ENCODE results near the gene SHISA3.

SHISA3 gene

GRCh38 chr4:42436928-42437565, 39.8 kb downstream of the SHISA3 start:
- no peak for DNase-seq
- Histone ChIP-seq H2AFZ (ENCODE audit: insufficient read depth, low read length, poor library complexity) (no peak overlapping the region), H3K79me1 (ENCODE audit: low read length) (no peaks in the 10 kb centered on the region), H3K4me3 (ENCODE audit: low read depth, low read length) (no peak overlapping the region), H3K79me2 (ENCODE audit: control insufficient read depth, insufficient read depth, low read length, poor library complexity) (no peaks in the 10 kb centered on the region), H3K36me3 (ENCODE audit: control insufficient read depth in 1 of 2, insufficient read depth in 2 of 2, low read length in 2 of 2) (no peaks in the 10 kb centered on the region), H2BK12ac (ENCODE audit: low read length) (no peak overlapping the region), H3K27ac (ENCODE audit: low read depth, low read length) (no peak overlapping the region), H3K18ac (ENCODE audit: low read length) (no peak overlapping the region), H3K4ac (ENCODE audit: low read depth, low read length) (no peak overlapping the region), H2BK5ac (ENCODE audit: low read depth, low read length, poor library complexity) (no peak overlapping the region), H3K4me2 (ENCODE audit: low read length) (no peak overlapping the region), H3K9me3 (ENCODE audit: insufficient read depth, low read depth, low read length) (peaks cover 1% of the 10 kb centered on the region), H3K9ac (ENCODE audit: low read length) (no peak overlapping the region), H3K23ac (ENCODE audit: low read length) (no peak overlapping the region), H3K4me1 (ENCODE audit: control insufficient read depth in 1 of 2, insufficient read depth in 2 of 2, low read length in 2 of 2) (no peaks in the 10 kb centered on the region), H4K12ac (ENCODE audit: low read depth, low read length) (no peak overlapping the region), H3K27me3 (ENCODE audit: insufficient read depth, low read length) (no peaks in the 10 kb centered on the region), H3K14ac (ENCODE audit: low read length) (no peak overlapping the region), H2AK5ac (ENCODE audit: low read length) (no peak overlapping the region), H2BK120ac (ENCODE audit: insufficient read depth, low read length, poor library complexity) (no peak overlapping the region), H4K8ac (ENCODE audit: low read depth, low read length) (no peak overlapping the region), H4K91ac (ENCODE audit: low read depth, low read length) (no peak overlapping the region)
- WGBS (ENCODE audit: extremely low coverage, insufficient coverage, insufficient read length): no CpG with 5 or more reads among the region's 7 CpGs

- no peak overlapping the region for H2BK5ac ChIP-seq (ENCODE audit: low read depth, low read length, poor library complexity)
- no peaks in the 10 kb centered on the region for H3K36me3 ChIP-seq (ENCODE audit: control insufficient read depth in 1 of 2, insufficient read depth in 2 of 2, low read length in 2 of 2)
- no CpG with 5 or more reads among the region's 4 CpGs for WGBS (ENCODE audit: extremely low coverage, insufficient coverage, insufficient read length)
- no peak overlapping the region for H2AK5ac ChIP-seq (ENCODE audit: low read length)
- H3K9ac ChIP-seq (ENCODE audit: low read length): no peak overlapping the region
- no peak overlapping the region for H3K4ac ChIP-seq (ENCODE audit: low read depth, low read length)
- no peak overlapping the region for H3K4me2 ChIP-seq (ENCODE audit: low read length)
- no peak overlapping the region for H3K23ac ChIP-seq (ENCODE audit: low read length)
- H3K27me3 ChIP-seq (ENCODE audit: insufficient read depth, low read length): no peaks in the 10 kb centered on the region
- H3K14ac ChIP-seq (ENCODE audit: low read length): no peak overlapping the region
- DNase-seq: no peak
- no peaks in the 10 kb centered on the region for H3K4me1 ChIP-seq (ENCODE audit: control insufficient read depth in 1 of 2, insufficient read depth in 2 of 2, low read length in 2 of 2)
- no peak overlapping the region for H2BK120ac ChIP-seq (ENCODE audit: insufficient read depth, low read length, poor library complexity)
- H3K4me3 ChIP-seq (ENCODE audit: low read depth, low read length): no peak overlapping the region
- no peak overlapping the region for H3K27ac ChIP-seq (ENCODE audit: low read depth, low read length)
- H3K9me3 ChIP-seq (ENCODE audit: insufficient read depth, low read depth, low read length): peaks cover 1% of the 10 kb centered on the region
- H4K12ac ChIP-seq (ENCODE audit: low read depth, low read length): no peak overlapping the region
- H3K79me2 ChIP-seq (ENCODE audit: control insufficient read depth, insufficient read depth, low read length, poor library complexity): no peaks in the 10 kb centered on the region
- H3K79me1 ChIP-seq (ENCODE audit: low read length): no peaks in the 10 kb centered on the region
- no peak overlapping the region for H4K8ac ChIP-seq (ENCODE audit: low read depth, low read length)
- H2BK12ac ChIP-seq (ENCODE audit: low read length): no peak overlapping the region
- no peak overlapping the region for H4K91ac ChIP-seq (ENCODE audit: low read depth, low read length)
- H3K18ac ChIP-seq (ENCODE audit: low read length): no peak overlapping the region
- H2AFZ ChIP-seq (ENCODE audit: insufficient read depth, low read length, poor library complexity): no peak overlapping the region
Observed at GRCh38 chr4:42440083-42440482, 42.8 kb downstream of the SHISA3 start.

- Histone ChIP-seq H3K23ac (ENCODE audit: low read length) (no peak overlapping the region), H3K4me3 (ENCODE audit: low read depth, low read length) (no peak overlapping the region), H3K79me2 (ENCODE audit: control insufficient read depth, insufficient read depth, low read length, poor library complexity) (no peaks in the 10 kb centered on the region), H4K8ac (ENCODE audit: low read depth, low read length) (no peak overlapping the region), H3K9me3 (ENCODE audit: insufficient read depth, low read depth, low read length) (no peaks in the 10 kb centered on the region), H2BK12ac (ENCODE audit: low read length) (no peak overlapping the region), H3K27ac (ENCODE audit: low read depth, low read length) (no peak overlapping the region), H2AK5ac (ENCODE audit: low read length) (no peak overlapping the region), H2BK120ac (ENCODE audit: insufficient read depth, low read length, poor library complexity) (no peak overlapping the region), H3K18ac (ENCODE audit: low read length) (no peak overlapping the region), H3K79me1 (ENCODE audit: low read length) (no peaks in the 10 kb centered on the region), H2BK5ac (ENCODE audit: low read depth, low read length, poor library complexity) (no peak overlapping the region), H4K12ac (ENCODE audit: low read depth, low read length) (no peak overlapping the region), H3K27me3 (ENCODE audit: insufficient read depth, low read length) (no peaks in the 10 kb centered on the region), H3K4ac (ENCODE audit: low read depth, low read length) (no peak overlapping the region), H3K4me1 (ENCODE audit: control insufficient read depth in 1 of 2, insufficient read depth in 2 of 2, low read length in 2 of 2) (no peaks in the 10 kb centered on the region), H4K91ac (ENCODE audit: low read depth, low read length) (no peak overlapping the region), H3K4me2 (ENCODE audit: low read length) (no peak overlapping the region), H3K36me3 (ENCODE audit: control insufficient read depth in 1 of 2, insufficient read depth in 2 of 2, low read length in 2 of 2) (no peaks in the 10 kb centered on the region), H3K14ac (ENCODE audit: low read length) (no peak overlapping the region), H2AFZ (ENCODE audit: insufficient read depth, low read length, poor library complexity) (no peak overlapping the region), H3K9ac (ENCODE audit: low read length) (no peak overlapping the region)
- no CpG with 5 or more reads among the region's 2 CpGs for WGBS (ENCODE audit: extremely low coverage, insufficient coverage, insufficient read length)
- no peak for DNase-seq
Observed at GRCh38 chr4:42442601-42443000, 45.3 kb downstream of the SHISA3 start.

- H3K4me3 ChIP-seq (ENCODE audit: low read depth, low read length): no peak overlapping the region
- no peak overlapping the region for H2BK120ac ChIP-seq (ENCODE audit: insufficient read depth, low read length, poor library complexity)
- H4K8ac ChIP-seq (ENCODE audit: low read depth, low read length): no peak overlapping the region
- H3K79me1 ChIP-seq (ENCODE audit: low read length): no peaks in the 10 kb centered on the region
- H3K14ac ChIP-seq (ENCODE audit: low read length): no peak overlapping the region
- no peak overlapping the region for H4K12ac ChIP-seq (ENCODE audit: low read depth, low read length)
- H3K4me2 ChIP-seq (ENCODE audit: low read length): no peak overlapping the region
- no peaks in the 10 kb centered on the region for H3K36me3 ChIP-seq (ENCODE audit: control insufficient read depth in 1 of 2, insufficient read depth in 2 of 2, low read length in 2 of 2)
- H2BK12ac ChIP-seq (ENCODE audit: low read length): no peak overlapping the region
- no peak overlapping the region for H2AFZ ChIP-seq (ENCODE audit: insufficient read depth, low read length, poor library complexity)
- no peak overlapping the region for H4K91ac ChIP-seq (ENCODE audit: low read depth, low read length)
- no peak for DNase-seq
- H3K4ac ChIP-seq (ENCODE audit: low read depth, low read length): no peak overlapping the region
- H3K9me3 ChIP-seq (ENCODE audit: insufficient read depth, low read depth, low read length): no peaks in the 10 kb centered on the region
- no peak overlapping the region for H2AK5ac ChIP-seq (ENCODE audit: low read length)
- H3K79me2 ChIP-seq (ENCODE audit: control insufficient read depth, insufficient read depth, low read length, poor library complexity): no peaks in the 10 kb centered on the region
- WGBS (ENCODE audit: extremely low coverage, insufficient coverage, insufficient read length): no CpG with 5 or more reads among the region's 5 CpGs
- H3K9ac ChIP-seq (ENCODE audit: low read length): no peak overlapping the region
- no peak overlapping the region for H3K23ac ChIP-seq (ENCODE audit: low read length)
- no peak overlapping the region for H3K27ac ChIP-seq (ENCODE audit: low read depth, low read length)
- H3K4me1 ChIP-seq (ENCODE audit: control insufficient read depth in 1 of 2, insufficient read depth in 2 of 2, low read length in 2 of 2): no peaks in the 10 kb centered on the region
- H2BK5ac ChIP-seq (ENCODE audit: low read depth, low read length, poor library complexity): no peak overlapping the region
- no peak overlapping the region for H3K18ac ChIP-seq (ENCODE audit: low read length)
- no peaks in the 10 kb centered on the region for H3K27me3 ChIP-seq (ENCODE audit: insufficient read depth, low read length)
Observed at GRCh38 chr4:42445038-42445437, 47.8 kb downstream of the SHISA3 start.
